WERI-Rb-1 (cell line): ENCODE measurements around the gene BEST3.

ENCODE experiments used
- DNase-seq: peaks from one replicate; pipeline ENCODE4 v3.0.0-alpha.2; 2020
- H3K27ac ChIP-seq: fragments of 250-450 bp; sonication (Bioruptor Pico); 2 replicates; pipeline ENCODE4 v1.5.1; 2020; ENCODE audit warnings: mild to moderate bottlenecking, moderate library complexity
- H3K27me3 ChIP-seq: fragments of 250-450 bp; sonication (Bioruptor Pico); 2 replicates; pipeline ENCODE4 v1.5.1; 2021; ENCODE audit warnings: mild to moderate bottlenecking, low read depth, moderate library complexity; ENCODE audit not compliant: insufficient read depth, severe bottlenecking
- H3K36me3 ChIP-seq: fragments of 250-450 bp; sonication (Bioruptor Pico); 2 replicates; pipeline ENCODE4 v1.5.1; 2020; ENCODE audit warnings: mild to moderate bottlenecking, moderate library complexity
- H3K4me3 ChIP-seq: 2 replicates; pipeline ENCODE4 v1.5.1; 2011; ENCODE audit warnings: low read depth, mild to moderate bottlenecking, control low read depth, low read length
- H3K9me3 ChIP-seq: fragments of 250-450 bp; sonication (Bioruptor Pico); 2 replicates; pipeline ENCODE4 v1.5.1; 2021; ENCODE audit warnings: mild to moderate bottlenecking, moderate library complexity; ENCODE audit not compliant: severe bottlenecking
- TF ChIP-seq, protein P1 (sequence below): IDR thresholded peaks from 2 replicates; pipeline ENCODE4 v1.5.1; 2011; ENCODE audit warnings: low read depth, mild to moderate bottlenecking, control low read depth, inconsistent platforms, low read length

Gene BEST3

DNA sequence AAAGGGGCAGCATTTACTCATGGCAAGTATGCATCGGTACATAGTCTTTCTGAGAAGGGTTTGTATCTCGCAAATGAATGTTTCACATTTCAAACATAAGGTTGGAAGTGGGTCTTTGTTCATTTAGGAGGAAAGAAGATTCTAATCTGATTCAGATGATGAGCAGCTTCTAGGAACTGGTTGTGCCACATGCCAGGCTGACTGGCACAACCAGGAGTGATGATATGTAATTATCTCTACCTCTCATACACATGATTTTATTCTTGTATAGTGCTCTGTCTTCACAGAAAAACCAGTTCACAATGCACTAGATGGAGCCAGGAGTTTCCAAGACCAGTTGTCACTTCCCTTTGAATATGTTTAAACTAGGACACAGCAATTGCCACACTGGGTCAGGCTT lies 13.7 kb upstream of the BEST3 start:
- no peaks in the 10 kb centered on the region for H3K9me3 ChIP-seq
- no peak for DNase-seq
- H3K27me3 ChIP-seq, result no peaks in the 10 kb centered on the region
- H3K4me3 ChIP-seq, result no peak overlapping the region
- H3K27ac ChIP-seq, result no peak overlapping the region
- H3K36me3 ChIP-seq, result no peaks in the 10 kb centered on the region
- TF ChIP-seq, protein P1, sequence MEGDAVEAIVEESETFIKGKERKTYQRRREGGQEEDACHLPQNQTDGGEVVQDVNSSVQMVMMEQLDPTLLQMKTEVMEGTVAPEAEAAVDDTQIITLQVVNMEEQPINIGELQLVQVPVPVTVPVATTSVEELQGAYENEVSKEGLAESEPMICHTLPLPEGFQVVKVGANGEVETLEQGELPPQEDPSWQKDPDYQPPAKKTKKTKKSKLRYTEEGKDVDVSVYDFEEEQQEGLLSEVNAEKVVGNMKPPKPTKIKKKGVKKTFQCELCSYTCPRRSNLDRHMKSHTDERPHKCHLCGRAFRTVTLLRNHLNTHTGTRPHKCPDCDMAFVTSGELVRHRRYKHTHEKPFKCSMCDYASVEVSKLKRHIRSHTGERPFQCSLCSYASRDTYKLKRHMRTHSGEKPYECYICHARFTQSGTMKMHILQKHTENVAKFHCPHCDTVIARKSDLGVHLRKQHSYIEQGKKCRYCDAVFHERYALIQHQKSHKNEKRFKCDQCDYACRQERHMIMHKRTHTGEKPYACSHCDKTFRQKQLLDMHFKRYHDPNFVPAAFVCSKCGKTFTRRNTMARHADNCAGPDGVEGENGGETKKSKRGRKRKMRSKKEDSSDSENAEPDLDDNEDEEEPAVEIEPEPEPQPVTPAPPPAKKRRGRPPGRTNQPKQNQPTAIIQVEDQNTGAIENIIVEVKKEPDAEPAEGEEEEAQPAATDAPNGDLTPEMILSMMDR, result no peak

DNA sequence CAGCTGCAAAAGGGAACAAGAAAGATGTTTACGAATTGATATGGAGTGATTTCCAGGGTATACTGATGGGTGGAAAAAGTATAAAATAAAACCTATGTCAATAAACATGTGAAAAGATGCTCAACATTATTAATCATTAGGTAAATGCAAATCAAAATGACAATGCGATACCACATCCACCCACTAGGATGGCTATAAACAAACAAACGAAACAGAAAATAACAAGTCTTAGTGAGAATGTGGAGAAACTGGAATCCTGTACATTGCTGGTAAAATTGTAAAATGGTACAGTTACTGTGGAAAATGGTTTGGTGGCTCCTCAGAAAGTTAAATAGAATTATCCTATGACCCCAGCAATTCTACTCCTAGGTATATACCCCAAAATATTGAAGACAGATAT lies 9.5 kb upstream of the BEST3 start:
- TF ChIP-seq, protein P1, result no peak
- H3K27me3 ChIP-seq, result no peaks in the 10 kb centered on the region
- DNase-seq, result no peak
- H3K36me3 ChIP-seq, result no peaks in the 10 kb centered on the region
- no peaks in the 10 kb centered on the region for H3K9me3 ChIP-seq
- no peak overlapping the region for H3K27ac ChIP-seq
- H3K4me3 ChIP-seq, result no peak overlapping the region

DNA sequence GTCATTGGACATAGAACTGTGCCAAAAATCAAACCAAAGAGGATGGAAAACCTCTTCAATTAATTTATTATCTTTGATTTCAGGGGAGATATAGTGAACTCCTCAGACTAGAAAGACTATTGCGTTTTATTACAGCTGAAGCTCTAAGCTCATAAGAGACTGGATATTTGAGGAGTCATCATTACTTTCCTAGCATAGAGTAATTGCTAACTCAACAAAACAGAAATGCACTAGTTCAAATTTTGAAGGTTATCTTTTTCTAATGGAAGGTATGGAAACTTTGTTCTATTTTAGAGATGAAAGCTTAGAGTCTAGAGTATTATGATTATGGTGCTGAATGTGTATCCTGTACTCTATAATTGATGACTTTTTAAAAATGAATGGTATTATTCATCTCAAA lies 5.3 kb upstream of the BEST3 start:
- DNase-seq, result no peak
- no peak overlapping the region for H3K4me3 ChIP-seq
- no peaks in the 10 kb centered on the region for H3K36me3 ChIP-seq
- no peaks in the 10 kb centered on the region for H3K9me3 ChIP-seq
- TF ChIP-seq, protein P1, result no peak
- no peak overlapping the region for H3K27ac ChIP-seq
- H3K27me3 ChIP-seq, result no peaks in the 10 kb centered on the region

DNA sequence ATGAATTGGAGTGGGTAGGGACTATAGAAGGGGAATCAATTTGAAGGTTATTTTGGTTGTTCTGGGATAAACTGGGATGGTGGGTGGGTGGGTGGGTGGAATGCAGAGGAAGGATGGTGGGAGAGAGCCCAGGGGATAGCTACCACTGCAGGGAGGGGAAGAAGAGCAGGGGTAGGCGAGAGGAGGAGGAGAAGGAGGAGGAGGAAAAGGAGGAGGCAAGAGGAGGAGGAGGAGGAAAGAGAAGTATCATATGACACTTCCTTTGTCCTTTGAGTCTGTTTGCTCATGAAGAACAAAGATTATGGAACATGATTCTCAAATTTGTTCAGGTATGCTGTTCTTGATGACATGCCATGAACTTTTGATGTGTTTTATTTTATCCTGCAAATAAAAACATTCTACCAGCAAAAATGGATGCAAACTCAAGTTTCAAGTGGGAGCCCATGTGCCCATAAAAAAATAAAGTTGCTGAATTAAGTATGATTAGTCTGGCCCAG lies 4.1 kb upstream of the BEST3 start:
- Histone ChIP-seq H3K36me3 (no peaks in the 10 kb centered on the region), H3K4me3 (no peak overlapping the region), H3K27me3 (no peaks in the 10 kb centered on the region), H3K27ac (no peak overlapping the region), H3K9me3 (no peaks in the 10 kb centered on the region)
- TF ChIP-seq, protein P1, result no peak
- no peak for DNase-seq

DNA sequence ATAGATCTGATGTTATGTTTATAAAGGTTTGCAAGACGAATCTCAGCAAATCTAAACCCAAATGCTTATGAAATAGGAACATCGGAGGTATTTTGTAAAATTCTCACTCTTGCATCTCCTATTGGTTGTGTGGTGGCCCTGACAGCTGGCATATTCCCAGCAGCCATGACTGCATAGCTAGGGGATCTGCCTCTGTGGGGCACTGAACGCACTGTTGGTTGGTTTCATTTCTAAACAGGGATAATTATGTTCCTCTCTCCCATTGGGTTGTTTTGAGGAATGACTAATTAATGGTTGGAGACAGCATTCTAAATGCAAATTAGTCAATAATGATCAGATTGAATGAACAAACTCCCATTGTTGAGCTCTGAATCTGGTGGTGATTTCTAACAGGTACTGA lies 2.7 kb upstream of the BEST3 start:
- Histone ChIP-seq H3K27me3 (no peaks in the 10 kb centered on the region), H3K9me3 (no peaks in the 10 kb centered on the region), H3K4me3 (no peak overlapping the region), H3K27ac (no peak overlapping the region), H3K36me3 (no peaks in the 10 kb centered on the region)
- TF ChIP-seq, protein P1, result no peak
- DNase-seq, result no peak

DNA sequence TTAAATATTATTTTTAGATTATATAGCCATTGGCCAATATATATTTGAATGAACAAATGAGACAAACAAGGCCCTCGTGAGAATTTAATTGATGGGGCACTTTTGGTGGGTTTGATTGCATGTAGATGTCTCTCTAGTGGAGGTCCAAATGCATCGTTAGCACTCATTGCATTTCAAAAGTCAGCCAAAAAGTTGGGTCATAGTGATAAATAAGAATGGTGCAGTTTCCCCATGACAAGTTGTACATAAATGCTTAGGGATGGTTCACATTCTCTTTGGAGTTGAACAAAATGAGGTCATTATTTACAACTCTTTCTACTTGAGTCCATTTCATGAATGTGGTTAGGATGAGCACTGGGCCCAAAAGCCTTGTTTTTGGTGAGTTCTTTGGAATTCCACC lies 1.0 kb downstream of the BEST3 start:
- no peaks in the 10 kb centered on the region for H3K27me3 ChIP-seq
- no peak overlapping the region for H3K4me3 ChIP-seq
- no peak overlapping the region for H3K27ac ChIP-seq
- no peaks in the 10 kb centered on the region for H3K36me3 ChIP-seq
- H3K9me3 ChIP-seq, result no peaks in the 10 kb centered on the region
- TF ChIP-seq, protein P1, result no peak
- no peak for DNase-seq
